Activated T-cell treated with anti-CD3 and anti-CD28 coated beads, Interleukin-2, amount 50 U/mL, for 4 hours (primary cell): ENCODE results near the gene MRPL21. TPM values are rescaled to one million over a fixed set of nuclear protein-coding genes. Genes with fewer than 3 reads are reported as not detected.
"Not testable (repeated sequence)": the region's sequence is repeated elsewhere in the genome, so short reads cannot be mapped to it uniquely, and the experiment has no call there.

ENCODE experiments used
- ATAC-seq, 2 donors: fragments of 200-7000 bp; cut with Tn5 transposase; one replicate each; pipeline ENCODE4 v1.10.0; 2021
- DNase-seq: peaks from one replicate; pipeline ENCODE4 v3.0.0-alpha.2; 2020
- H3K27me3 Mint-ChIP-seq: one replicate; pipeline ENCODE4 v1.8.0; 2021; ENCODE audit warnings: low read depth, mixed read lengths
- H3K36me3 Mint-ChIP-seq: one replicate; pipeline ENCODE4 v1.8.0; 2022; ENCODE audit warnings: mixed read lengths; ENCODE audit not compliant: insufficient read depth
- H3K4me1 Mint-ChIP-seq: one replicate; pipeline ENCODE4 v1.8.0; 2021; ENCODE audit warnings: low read depth, mixed read lengths
- H3K4me3 Mint-ChIP-seq: one replicate; pipeline ENCODE4 v1.8.0; 2021; ENCODE audit warnings: mild to moderate bottlenecking, moderate library complexity, mixed read lengths
- H3K9me3 Mint-ChIP-seq: one replicate; pipeline ENCODE4 v1.8.0; 2021; ENCODE audit warnings: mixed read lengths
- total RNA-seq, 3 donors: library from RNA; stranded (reverse); gene quantifications; one replicate each; pipeline ENCODE4 v1.2.1, GENCODE V29; 2021

The MRPL21 gene
- total RNA-seq, 3 donors from 2014 or later, result 106 to 130 (median 122) TPM

DNA sequence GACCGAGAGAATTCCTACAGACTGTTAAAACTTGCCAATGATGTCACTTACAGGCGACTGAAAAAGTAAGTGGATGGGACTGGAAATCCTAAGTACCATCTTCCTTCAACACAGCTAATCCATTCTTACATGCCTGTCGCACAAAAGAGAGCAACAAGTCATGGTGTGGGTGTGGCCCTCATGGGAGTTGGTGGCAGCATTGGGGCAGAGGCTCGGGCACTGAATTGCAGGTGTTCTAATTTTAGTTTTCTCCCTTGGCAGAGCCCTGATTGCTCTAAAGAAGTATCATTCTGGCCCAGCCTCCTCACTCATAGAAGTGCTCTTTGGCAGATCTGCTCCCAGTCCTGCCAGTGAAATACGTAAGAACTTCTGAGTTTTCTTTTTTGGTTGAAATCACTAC is 4.6 kb upstream of the MRPL21 start:
- no peaks in the 10 kb centered on the region for H3K9me3 Mint-ChIP-seq
- DNase-seq (no peak), ATAC-seq (no peak)
- peaks cover 21% of the 10 kb centered on the region for H3K4me1 Mint-ChIP-seq
- peaks cover 31% of the 10 kb centered on the region for H3K36me3 Mint-ChIP-seq
- H3K27me3 Mint-ChIP-seq, result no peaks in the 10 kb centered on the region
- no peak overlapping the region for H3K4me3 Mint-ChIP-seq

DNA sequence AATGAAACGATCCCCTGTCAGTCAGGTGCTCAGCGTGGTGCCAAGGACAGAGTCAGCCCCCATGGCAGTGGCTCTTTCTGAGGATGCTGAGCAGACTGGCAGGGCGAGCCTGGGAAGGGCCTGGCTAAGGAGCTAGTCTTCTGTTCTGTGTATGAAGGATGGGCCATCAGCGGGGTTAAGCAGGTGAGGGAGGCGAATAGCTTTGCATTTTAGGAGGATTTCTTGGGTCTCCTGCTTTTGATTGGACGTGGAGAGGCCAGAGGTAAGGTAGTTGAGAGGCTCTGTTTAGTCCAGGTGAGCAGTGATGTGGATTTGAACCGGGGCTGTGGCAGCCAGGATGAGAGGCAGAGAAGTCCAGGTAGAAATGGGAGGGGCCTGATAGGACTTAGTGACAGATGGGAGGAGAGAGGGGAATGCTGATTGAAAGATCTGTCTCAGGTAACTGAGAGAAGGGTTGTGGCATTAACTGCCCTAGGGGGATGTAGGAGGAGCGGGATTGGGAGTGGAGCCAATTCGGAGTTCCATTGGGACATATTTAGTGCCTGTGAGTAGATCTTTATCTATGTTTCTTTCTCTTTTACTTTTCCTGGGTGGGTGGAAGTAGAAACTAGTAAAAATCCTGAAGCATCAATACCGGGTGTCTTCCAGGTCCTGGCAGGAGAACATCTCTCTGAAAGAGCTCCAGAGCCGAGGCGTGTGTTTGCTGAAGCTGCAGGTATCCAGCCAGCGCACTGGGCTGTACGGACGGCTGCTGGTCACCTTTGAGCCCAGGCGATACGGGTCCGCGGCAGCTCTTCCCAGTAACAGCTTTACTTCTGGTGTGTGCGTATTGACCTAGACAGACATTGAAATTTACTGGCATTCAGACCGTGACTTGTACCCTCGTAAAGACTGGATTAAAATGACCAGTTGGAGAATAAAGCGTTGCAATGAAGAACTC is 2.1 kb upstream of the MRPL21 start:
- H3K4me1 Mint-ChIP-seq, result peaks cover 41% of the 10 kb centered on the region
- H3K27me3 Mint-ChIP-seq, result no peaks in the 10 kb centered on the region
- H3K9me3 Mint-ChIP-seq, result no peaks in the 10 kb centered on the region
- peaks cover 24% of the 10 kb centered on the region for H3K36me3 Mint-ChIP-seq
- DNase-seq (no peak), ATAC-seq (no peak)
- peak overlapping the region; percentile 99 for H3K4me3 Mint-ChIP-seq

DNA sequence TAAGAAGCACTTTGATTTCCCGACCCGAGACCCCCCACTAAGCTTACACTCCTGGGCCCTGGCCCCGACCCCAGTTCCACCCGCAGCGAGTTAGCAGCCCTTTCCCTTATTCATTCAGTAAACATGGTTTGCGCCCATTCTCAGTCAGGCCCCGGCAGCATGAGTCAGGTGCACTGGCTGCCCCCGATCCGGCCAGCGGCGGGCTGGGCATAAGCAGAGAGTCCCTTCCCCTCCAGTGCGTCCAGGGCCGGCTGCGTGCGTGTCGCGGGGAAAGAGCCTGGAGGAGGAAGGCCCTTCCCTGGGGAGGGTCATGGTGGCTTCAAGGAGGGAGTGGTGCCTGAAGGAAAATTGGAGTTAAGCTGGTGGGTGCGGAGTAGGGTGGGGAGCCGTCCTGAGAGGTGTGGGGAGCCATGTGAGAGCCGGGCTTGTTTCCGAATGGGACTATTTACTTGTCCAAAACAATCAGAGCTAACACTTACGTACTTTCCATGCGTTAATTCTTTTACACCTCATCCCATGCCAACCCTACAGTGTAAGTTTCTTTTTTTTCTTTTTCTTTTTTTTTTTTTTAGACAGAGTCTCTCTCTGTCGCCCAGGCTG is 716 bp upstream of the MRPL21 start:
- Mint-ChIP-seq H3K4me1 (peaks cover 41% of the 10 kb centered on the region), H3K4me3 (peak overlapping the region; percentile 99), H3K27me3 (no peaks in the 10 kb centered on the region), H3K36me3 (peaks cover 28% of the 10 kb centered on the region), H3K9me3 (no peaks in the 10 kb centered on the region)
- peak; percentile 19 for DNase-seq
- ATAC-seq, result peak; percentile 45 to 52

DNA sequence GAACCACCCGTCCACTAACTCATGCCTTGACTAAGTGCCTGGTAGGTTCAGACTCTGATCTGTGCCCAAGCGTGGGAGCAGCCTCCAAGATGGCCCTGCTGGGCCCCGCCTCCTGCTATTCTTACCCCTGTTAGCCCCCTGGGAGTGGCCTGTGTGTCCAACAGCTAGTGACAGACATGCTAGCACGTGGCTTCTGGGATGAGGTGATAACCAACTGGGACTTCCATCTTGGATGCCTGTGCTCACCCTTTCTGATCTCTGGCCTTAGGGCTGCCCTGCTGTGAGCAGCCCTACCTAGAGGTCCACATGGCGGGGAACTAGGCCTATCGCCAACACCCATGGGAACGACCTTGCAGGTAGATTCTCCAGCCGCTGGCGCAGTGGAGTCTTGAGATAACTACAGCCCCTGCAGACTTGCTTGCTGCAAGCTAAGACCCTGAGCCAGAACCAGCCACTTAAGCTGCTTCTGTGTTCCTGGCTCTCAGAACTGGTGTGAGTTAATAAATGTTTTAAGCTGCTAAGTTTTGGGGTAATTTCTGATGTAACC is 2.7 kb downstream of the MRPL21 start:
- Mint-ChIP-seq H3K4me3 (no peak overlapping the region), H3K4me1 (peaks cover 38% of the 10 kb centered on the region), H3K9me3 (no peaks in the 10 kb centered on the region), H3K36me3 (peaks cover 25% of the 10 kb centered on the region), H3K27me3 (no peaks in the 10 kb centered on the region)
- ATAC-seq (no peak), DNase-seq (no peak)

DNA sequence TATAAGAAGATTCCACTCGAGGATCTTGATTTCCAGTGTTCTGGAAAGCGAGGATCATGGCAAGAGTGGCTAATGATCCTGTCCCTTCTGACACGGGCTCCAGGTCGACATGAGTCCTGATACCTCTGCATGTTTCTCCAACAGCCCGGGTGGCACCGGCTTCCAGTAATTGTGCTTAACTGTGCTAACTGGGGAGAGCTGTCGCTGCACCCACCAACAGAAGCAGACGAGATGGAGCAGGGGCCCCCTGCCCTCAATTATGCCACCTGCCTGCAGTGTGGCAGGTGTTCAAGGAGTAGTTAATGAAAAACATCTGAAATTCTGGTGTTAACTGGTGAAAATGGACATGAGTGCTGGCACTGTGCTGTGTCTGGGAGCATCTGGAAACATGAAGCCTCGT is 6.2 kb downstream of the MRPL21 start:
- H3K4me3 Mint-ChIP-seq, result no peak overlapping the region
- peaks cover 12% of the 10 kb centered on the region for H3K4me1 Mint-ChIP-seq
- ATAC-seq (no peak), DNase-seq (no peak)
- H3K27me3 Mint-ChIP-seq, result no peaks in the 10 kb centered on the region
- no peaks in the 10 kb centered on the region for H3K9me3 Mint-ChIP-seq
- H3K36me3 Mint-ChIP-seq, result peaks cover 33% of the 10 kb centered on the region

DNA sequence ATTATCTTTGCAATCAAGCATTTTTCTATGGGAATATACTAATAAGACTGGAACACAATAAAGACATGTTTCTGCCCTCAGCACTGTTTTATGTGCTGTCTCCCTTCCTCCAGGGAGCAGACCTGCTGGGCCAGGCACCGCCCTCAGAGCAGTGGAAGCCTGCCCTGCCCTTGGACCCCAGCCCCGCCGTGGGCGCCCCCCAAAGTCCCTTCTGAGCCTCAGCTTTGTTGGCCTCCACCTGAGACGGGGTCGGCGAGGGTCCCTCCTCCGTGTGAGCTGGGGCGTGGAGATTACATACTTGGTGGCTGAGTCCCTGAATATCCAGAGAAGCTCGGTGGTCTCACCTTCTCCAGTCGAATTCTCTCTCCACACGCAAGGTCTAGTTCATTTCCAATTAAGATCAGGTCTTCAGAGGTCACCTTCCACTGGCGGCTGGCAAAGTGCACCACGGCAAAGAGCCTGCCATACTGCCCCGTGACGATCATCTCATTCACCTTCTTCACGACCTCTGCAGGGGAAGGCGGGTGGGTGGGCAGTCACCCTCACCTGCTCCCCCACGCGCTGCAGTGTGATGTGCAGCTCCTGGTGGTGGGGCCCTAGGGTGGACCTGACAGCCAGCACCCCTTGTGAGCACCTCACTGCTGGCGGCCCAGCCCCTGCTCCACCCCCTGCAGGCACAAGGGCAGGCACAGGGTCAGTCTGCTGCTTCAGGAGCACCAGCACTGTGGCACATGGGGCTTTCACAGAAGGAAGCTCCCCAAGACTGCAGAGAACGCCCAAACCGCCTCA is 7.3 kb downstream of the MRPL21 start:
- H3K36me3 Mint-ChIP-seq, result peaks cover 33% of the 10 kb centered on the region
- no peak for ATAC-seq
- no peak for DNase-seq
- H3K4me1 Mint-ChIP-seq, result peaks cover 3% of the 10 kb centered on the region
- no peak overlapping the region for H3K4me3 Mint-ChIP-seq
- no peaks in the 10 kb centered on the region for H3K27me3 Mint-ChIP-seq
- H3K9me3 Mint-ChIP-seq, result no peaks in the 10 kb centered on the region

DNA sequence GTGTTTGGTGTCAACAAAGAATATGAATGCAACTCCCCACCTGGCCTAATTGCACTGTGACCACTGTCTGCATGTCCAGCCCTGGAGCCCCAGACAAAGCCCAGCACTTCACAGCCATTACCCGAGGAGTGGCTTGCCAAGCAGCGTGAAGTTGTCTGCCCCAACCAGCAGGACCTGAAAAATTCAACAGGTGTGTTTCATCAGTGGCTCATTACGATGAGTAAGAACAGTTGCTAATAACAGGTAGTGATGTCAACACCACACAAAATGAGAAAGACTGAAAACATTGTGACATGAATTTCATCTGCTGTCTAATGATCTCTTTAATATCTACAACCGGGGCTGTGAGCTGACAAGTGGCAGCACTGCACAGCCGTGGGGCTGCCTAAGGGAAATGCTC is 10.3 kb downstream of the MRPL21 start:
- no peaks in the 10 kb centered on the region for H3K4me1 Mint-ChIP-seq
- no peak overlapping the region for H3K4me3 Mint-ChIP-seq
- no peak for ATAC-seq
- H3K9me3 Mint-ChIP-seq, result no peaks in the 10 kb centered on the region
- no peak for DNase-seq
- no peaks in the 10 kb centered on the region for H3K27me3 Mint-ChIP-seq
- H3K36me3 Mint-ChIP-seq, result peaks cover 31% of the 10 kb centered on the region

DNA sequence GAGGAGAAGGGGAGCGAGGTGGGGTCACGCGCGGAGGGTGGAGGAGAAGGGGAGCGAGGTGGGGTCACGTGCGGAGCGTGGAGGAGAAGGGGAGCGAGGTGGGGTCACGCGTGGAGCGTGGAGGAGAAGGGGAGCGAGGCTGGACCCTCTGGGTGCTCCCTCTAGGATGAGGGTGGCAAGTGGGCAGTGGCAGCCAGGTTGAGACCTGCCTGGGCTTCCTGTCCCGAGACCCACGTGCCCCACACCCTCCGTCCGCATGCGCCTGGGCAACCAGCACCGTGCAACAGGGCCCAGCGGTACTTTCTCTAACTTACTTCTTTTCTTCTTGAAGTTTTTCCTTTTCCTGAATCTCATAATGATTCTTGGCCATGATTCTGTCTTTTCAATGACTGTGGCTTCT is 11.1 kb downstream of the MRPL21 start:
- Mint-ChIP-seq H3K4me3 (no peak overlapping the region), H3K9me3 (no peaks in the 10 kb centered on the region), H3K36me3 (peaks cover 29% of the 10 kb centered on the region), H3K27me3 (no peaks in the 10 kb centered on the region), H3K4me1 (no peaks in the 10 kb centered on the region)
- DNase-seq, result no peak
- ATAC-seq, result no peak

DNA sequence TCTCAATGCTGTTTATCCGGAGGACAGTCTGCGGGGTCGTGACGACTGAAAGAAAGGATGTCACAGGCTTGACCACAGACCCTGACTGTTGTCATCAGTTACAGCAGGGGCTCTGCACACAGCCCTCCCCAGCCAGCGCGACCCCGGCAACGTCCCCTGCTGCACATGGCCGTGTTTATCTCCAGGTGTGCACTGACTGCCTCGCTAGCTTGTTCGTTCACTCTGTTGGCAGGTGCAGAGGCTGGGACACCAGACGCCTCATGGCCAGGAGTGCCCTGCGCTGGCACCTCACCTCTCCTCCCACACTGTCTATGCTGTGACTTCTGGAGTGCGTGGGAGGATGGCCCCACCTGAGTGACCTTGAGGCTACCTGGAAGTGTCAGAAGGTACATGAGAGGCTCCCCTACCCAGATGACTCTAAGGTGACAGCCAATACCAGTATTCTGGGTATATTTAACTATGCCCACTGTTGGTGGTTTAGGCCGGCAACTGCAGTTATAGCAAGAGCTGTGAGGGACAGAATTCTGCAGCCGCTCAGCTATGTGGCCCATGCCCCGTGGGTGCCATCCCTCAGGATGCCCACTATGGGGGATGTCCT is 12.2 kb downstream of the MRPL21 start:
- Mint-ChIP-seq H3K9me3 (no peaks in the 10 kb centered on the region), H3K36me3 (peaks cover 28% of the 10 kb centered on the region), H3K27me3 (no peaks in the 10 kb centered on the region), H3K4me1 (no peaks in the 10 kb centered on the region), H3K4me3 (no peak overlapping the region)
- DNase-seq (no peak), ATAC-seq (no peak)

DNA sequence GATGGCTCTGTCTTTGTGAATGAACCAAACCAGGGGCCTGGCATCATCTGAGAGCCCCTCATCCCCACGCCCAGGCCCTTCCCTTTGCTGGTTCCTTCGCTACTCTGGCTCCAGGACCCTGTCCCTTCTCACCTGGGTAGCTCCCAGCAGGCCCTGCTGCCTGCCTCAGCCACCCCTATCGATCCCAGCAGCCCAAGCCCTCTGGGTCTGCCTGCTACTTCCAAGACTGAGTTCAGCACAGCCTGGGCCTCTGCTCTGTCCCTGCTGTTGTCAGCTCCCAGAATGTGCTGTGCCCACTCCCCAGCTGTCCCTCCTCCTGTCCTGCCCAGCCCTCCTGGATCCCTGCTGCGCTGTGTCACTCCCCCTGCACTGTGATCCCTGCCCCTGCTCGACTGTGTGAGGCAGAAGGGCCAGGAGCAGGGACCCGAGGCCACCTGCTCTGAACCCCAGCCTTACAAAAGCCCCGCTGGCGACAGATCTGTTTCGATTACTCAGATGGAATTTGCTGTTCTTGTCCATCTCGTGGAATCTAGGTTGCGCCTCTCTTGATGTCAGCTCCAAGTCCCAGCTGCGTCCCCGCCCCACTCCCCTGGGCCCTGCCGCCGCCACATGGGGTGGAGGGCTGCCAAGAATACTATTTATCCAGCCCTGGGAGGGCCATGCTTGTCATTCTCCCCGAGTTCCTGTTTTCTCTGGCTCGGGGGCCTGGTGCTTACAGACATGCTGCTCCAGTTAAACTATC is 13.0 kb downstream of the MRPL21 start:
- Mint-ChIP-seq H3K4me1 (no peaks in the 10 kb centered on the region), H3K27me3 (no peaks in the 10 kb centered on the region), H3K36me3 (peaks cover 26% of the 10 kb centered on the region), H3K4me3 (no peak overlapping the region), H3K9me3 (no peaks in the 10 kb centered on the region)
- DNase-seq (no peak), ATAC-seq (peak in 1 of 2 donors; percentile 14)

DNA sequence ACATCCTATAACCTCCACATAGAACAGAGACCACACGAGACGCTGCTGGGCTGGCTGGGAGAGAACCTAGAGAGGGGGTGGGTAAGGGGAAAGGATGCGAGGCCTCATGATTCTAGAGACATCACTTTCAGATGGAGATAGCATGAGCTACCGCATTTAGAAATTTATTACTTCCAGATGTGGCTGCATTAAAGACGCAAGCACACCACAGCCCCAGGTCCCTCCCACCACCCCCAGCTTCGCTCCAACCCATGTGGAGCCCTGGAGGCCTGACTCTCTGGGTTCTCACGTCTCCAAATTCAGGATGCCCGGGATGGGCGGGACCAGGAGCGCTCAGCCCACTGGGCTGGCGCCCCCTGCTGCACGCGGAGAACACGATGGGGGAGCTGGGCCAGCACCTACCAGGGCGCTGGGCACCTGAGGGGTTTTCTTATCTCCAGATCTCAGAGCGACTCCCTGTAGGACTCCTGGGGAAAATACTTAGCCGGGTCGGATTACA is 13.6 kb downstream of the MRPL21 start:
- Mint-ChIP-seq H3K36me3 (peaks cover 26% of the 10 kb centered on the region), H3K4me1 (no peaks in the 10 kb centered on the region), H3K9me3 (no peaks in the 10 kb centered on the region), H3K27me3 (no peaks in the 10 kb centered on the region), H3K4me3 (no peak overlapping the region)
- ATAC-seq (peak; percentile 56 to 57), DNase-seq (no peak)

DNA sequence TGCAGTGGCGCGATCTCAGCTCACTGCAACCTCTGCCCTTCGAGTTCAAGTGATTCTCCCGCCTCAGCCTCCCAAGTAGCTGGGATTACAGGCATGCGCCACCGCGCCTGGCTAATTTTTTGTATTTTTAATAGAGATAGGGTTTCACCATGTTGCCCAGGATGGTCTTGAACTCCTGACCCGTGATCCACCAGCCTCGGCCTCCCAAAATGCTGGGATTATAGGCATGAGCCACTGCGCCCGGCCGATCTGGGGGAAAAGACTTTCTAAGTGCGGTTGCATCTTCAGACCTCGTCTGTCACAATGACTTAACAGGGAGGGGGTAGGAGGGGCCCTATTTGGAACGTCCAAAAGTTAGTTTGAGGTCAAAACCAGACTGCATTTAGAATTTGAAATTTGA is 18.8 kb downstream of the MRPL21 start:
- not testable (repeated sequence) for H3K36me3 Mint-ChIP-seq, ATAC-seq, DNase-seq, H3K9me3 Mint-ChIP-seq, H3K4me1 Mint-ChIP-seq, H3K27me3 Mint-ChIP-seq, H3K4me3 Mint-ChIP-seq

DNA sequence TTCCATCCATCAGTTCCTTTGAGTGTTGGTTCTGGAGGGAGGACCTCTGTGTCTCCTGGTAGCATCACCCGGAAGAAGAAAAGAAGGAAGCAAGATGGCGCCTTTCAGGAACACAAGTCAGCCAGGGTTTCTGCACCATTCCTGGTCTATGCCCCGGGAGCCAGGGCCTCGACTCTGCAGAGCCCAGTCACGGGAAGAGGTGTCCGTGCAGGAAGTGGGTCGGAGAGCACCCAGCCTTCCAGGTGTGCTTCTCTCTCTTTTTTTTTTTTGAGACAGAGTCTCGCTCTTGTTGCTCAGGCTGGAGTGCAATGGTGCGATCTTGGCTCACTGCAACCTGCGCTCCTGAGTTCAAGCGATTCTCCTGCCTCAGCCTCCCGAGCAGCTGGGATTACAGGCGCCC is 21.2 kb downstream of the MRPL21 start:
- H3K9me3 Mint-ChIP-seq, result no peaks in the 10 kb centered on the region
- no peak overlapping the region for H3K4me3 Mint-ChIP-seq
- H3K27me3 Mint-ChIP-seq, result no peaks in the 10 kb centered on the region
- peaks cover 4% of the 10 kb centered on the region for H3K36me3 Mint-ChIP-seq
- ATAC-seq (no peak), DNase-seq (no peak)
- H3K4me1 Mint-ChIP-seq, result no peaks in the 10 kb centered on the region
